HepG2 (cell line): Measurements from ENCODE around the gene CCDC148. TPM values are rescaled to one million over a fixed set of nuclear protein-coding genes. Genes with fewer than 3 reads are reported as not detected.

Experiments used
- ARID5B ChIP-seq: IDR thresholded peaks from 2 replicates; pipeline ENCODE4 v1.4.0; 2020; ENCODE audit warnings: mild to moderate bottlenecking, missing genetic modification reagents
- ARNT ChIP-seq: fragments of 450-650 bp; IDR thresholded peaks from 2 replicates; pipeline ENCODE4 v1.6.1; 2017
- ATF4 ChIP-seq, 2 experiments: fragments of 450-650 bp in 1 of 2; sonication (generic) in 1 of 2; formaldehyde crosslinking; IDR thresholded peaks; 2 replicates each; pipeline versions ENCODE4 v1.5.0 to v1.8.0; 2020 to 2022; ENCODE audit warnings: mild to moderate bottlenecking in 1 of 2, missing genetic modification reagents in 1 of 2
- FOXC1 ChIP-seq: sonication (generic); formaldehyde crosslinking; IDR thresholded peaks from 2 replicates; pipeline ENCODE4 v1.8.0; 2022; ENCODE audit warnings: mild to moderate bottlenecking, missing genetic modification reagents, borderline replicate concordance
- HOXA5 ChIP-seq: sonication (generic); formaldehyde crosslinking; IDR thresholded peaks from 2 replicates; pipeline ENCODE4 v1.4.0; 2020; ENCODE audit warnings: missing genetic modification reagents
- MZF1 ChIP-seq: sonication (generic); formaldehyde crosslinking; IDR thresholded peaks from 2 replicates; pipeline ENCODE4 v1.8.1; 2023; ENCODE audit warnings: mild to moderate bottlenecking, missing genetic modification reagents, borderline replicate concordance
- NBN ChIP-seq: fragments of 450-650 bp; conservative IDR thresholded peaks from 2 replicates; pipeline ENCODE4 v1.6.1; 2017
- NFIC ChIP-seq: IDR thresholded peaks from 2 replicates; pipeline ENCODE4 v1.6.1; 2012; ENCODE audit warnings: mild to moderate bottlenecking, low read length, inconsistent platforms
- NFKBIZ ChIP-seq: IDR thresholded peaks from 2 replicates; pipeline ENCODE4 v1.6.1; 2018; ENCODE audit warnings: missing genetic modification reagents, missing compliant biosample characterization
- NR2F1 ChIP-seq, 2 experiments: fragments of 450-650 bp in 1 of 2; formaldehyde crosslinking in 1 of 2; IDR thresholded peaks; 2 replicates each; pipeline versions ENCODE4 v1.5.0 to v1.6.1; 2016 to 2020; ENCODE audit warnings: mild to moderate bottlenecking in 1 of 2, missing compliant biosample characterization in 1 of 2, missing genetic modification reagents in 1 of 2, moderate library complexity in 1 of 2
- POLR2AphosphoS5 ChIP-seq: IDR thresholded peaks from 2 replicates; pipeline ENCODE4 v1.6.1; 2012; ENCODE audit warnings: low read depth, low read length
- RFX1 ChIP-seq: fragments of 450-650 bp; IDR thresholded peaks from 2 replicates; pipeline ENCODE4 v1.6.1; 2017
- SIN3B ChIP-seq: fragments of 150-350 bp; IDR thresholded peaks from 2 replicates; pipeline ENCODE4 v1.6.1; 2014; ENCODE audit warnings: low read length
- SRY ChIP-seq: sonication (generic); formaldehyde crosslinking; IDR thresholded peaks from 2 replicates; pipeline ENCODE4 v1.8.0; 2022; ENCODE audit warnings: mild to moderate bottlenecking, missing genetic modification reagents
- U2AF1 ChIP-seq: fragments of 200-400 bp; formaldehyde crosslinking; optimal IDR thresholded peaks from 2 replicates; pipeline ENCODE3; 2017; ENCODE audit warnings: mild to moderate bottlenecking, low read depth, low read length
- ZFYVE20 ChIP-seq: sonication (generic); formaldehyde crosslinking; IDR thresholded peaks from 2 replicates; pipeline ENCODE4 v1.8.0; 2023; ENCODE audit warnings: low read depth, mild to moderate bottlenecking, moderate library complexity, missing genetic modification reagents, borderline replicate concordance
- ZNF468 ChIP-seq: sonication (generic); formaldehyde crosslinking; IDR thresholded peaks from 2 replicates; pipeline ENCODE4 v1.8.0; 2022; ENCODE audit warnings: mild to moderate bottlenecking, moderate library complexity, missing genetic modification reagents
- ZNF577 ChIP-seq: sonication (generic); formaldehyde crosslinking; IDR thresholded peaks from 2 replicates; pipeline ENCODE4 v1.4.0; 2020; ENCODE audit warnings: mild to moderate bottlenecking, low read depth, missing genetic modification reagents, borderline replicate concordance
- ZNF788 ChIP-seq: sonication (generic); formaldehyde crosslinking; IDR thresholded peaks from 2 replicates; pipeline ENCODE4 v1.5.0; 2020; ENCODE audit warnings: mild to moderate bottlenecking, missing genetic modification reagents, borderline replicate concordance
- polyA plus RNA-seq, 8 experiments: library from polyadenylated mRNA; depleted of rRNA in 3 of 8; stranded (reverse) in 7 of 8; unstranded in 1 of 8; fragments of >200 nt; fragmentation: Illumina TruSeq in 4 of 8; extraction: Trizol in 4 of 8; gene quantifications; 2 replicates each; pipeline versions ENCODE4 v1.2.1 to v1.2.3, GENCODE V29; 2011 to 2016; ENCODE audit warnings: low read depth in 4 of 8, missing spikeins in 1 of 8, mixed read lengths in 1 of 8; ENCODE audit not compliant: insufficient read depth in 1 of 8
- total RNA-seq, 5 experiments: library from RNA; depleted of rRNA; stranded (reverse); fragments of >200 nt; fragmentation: Illumina TruSeq; extraction: Trizol; gene quantifications; 2 replicates each; pipeline ENCODE4 v1.2.3, GENCODE V29; 2016; ENCODE audit warnings: low read depth in 1 of 5
- TF ChIP-seq, protein P1 (sequence below): IDR thresholded peaks from 2 replicates; pipeline ENCODE4 v1.6.1; 2016; ENCODE audit warnings: missing compliant biosample characterization, missing genetic modification reagents, borderline replicate concordance
- TF ChIP-seq, protein P2 (sequence below): IDR thresholded peaks from 2 replicates; pipeline ENCODE4 v1.6.1; 2012; ENCODE audit warnings: low read length, improper control_type of control experiment
- TF ChIP-seq, protein P3 (sequence below): sonication (generic); formaldehyde crosslinking; conservative IDR thresholded peaks from 2 replicates; pipeline ENCODE4 v1.4.0; 2020; ENCODE audit warnings: missing genetic modification reagents

The CCDC148 gene
- total and polyA plus RNA-seq, 2 of the 13 experiments (the other 11 are each of a cell fraction or from before 2014, with no cell fraction given), result 0.30 to 0.49 TPM

DNA sequence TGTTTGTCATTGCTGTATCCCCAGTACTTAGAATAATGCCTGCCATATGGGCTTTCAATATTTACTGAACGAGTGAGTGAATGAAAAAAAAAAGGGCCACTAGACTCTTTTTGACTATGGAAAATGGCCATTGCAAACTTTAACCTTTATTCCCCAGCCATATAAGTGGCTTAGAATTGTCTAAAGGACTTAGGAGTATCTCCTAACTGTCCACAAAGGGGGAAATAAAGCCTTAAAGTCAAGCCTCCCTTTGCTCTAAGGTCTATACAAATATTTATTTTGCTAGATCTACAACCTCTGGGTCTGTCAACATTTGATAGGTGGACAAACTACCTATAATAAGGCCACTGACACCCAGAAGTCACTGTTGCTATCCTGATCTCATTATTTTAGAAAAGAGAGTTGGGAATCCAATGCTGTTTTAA, 329.2 kb downstream of the CCDC148 start (continued):
- TF ChIP-seq ZNF577 (CRISPR knock-in tag) (no peak), ARID5B (CRISPR knock-in tag) (peak; percentile 89), NBN (no peak), FOXC1 (CRISPR knock-in tag) (no peak), SRY (CRISPR knock-in tag) (no peak), NFIC (peak; percentile 89), ZNF468 (CRISPR knock-in tag) (no peak), RFX1 (no peak), POLR2AphosphoS5 (no peak), U2AF1 (no peak), ARNT (no peak), MZF1 (no peak), ZNF788 (CRISPR knock-in tag) (no peak), ZFYVE20 (CRISPR knock-in tag) (no peak), ATF4 (CRISPR knock-in tag; IDR thresholded peaks at IDR 0.05) (no peak), HOXA5 (CRISPR knock-in tag) (no peak), NFKBIZ (CRISPR knock-in tag) (no peak), NR2F1 (CRISPR knock-in tag; IDR thresholded peaks at IDR 0.05) (no peak), SIN3B (no peak)
- TF ChIP-seq, protein P1, sequence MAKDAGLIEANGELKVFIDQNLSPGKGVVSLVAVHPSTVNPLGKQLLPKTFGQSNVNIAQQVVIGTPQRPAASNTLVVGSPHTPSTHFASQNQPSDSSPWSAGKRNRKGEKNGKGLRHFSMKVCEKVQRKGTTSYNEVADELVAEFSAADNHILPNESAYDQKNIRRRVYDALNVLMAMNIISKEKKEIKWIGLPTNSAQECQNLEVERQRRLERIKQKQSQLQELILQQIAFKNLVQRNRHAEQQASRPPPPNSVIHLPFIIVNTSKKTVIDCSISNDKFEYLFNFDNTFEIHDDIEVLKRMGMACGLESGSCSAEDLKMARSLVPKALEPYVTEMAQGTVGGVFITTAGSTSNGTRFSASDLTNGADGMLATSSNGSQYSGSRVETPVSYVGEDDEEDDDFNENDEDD (CRISPR knock-in tag), result no peak
- TF ChIP-seq, protein P2, sequence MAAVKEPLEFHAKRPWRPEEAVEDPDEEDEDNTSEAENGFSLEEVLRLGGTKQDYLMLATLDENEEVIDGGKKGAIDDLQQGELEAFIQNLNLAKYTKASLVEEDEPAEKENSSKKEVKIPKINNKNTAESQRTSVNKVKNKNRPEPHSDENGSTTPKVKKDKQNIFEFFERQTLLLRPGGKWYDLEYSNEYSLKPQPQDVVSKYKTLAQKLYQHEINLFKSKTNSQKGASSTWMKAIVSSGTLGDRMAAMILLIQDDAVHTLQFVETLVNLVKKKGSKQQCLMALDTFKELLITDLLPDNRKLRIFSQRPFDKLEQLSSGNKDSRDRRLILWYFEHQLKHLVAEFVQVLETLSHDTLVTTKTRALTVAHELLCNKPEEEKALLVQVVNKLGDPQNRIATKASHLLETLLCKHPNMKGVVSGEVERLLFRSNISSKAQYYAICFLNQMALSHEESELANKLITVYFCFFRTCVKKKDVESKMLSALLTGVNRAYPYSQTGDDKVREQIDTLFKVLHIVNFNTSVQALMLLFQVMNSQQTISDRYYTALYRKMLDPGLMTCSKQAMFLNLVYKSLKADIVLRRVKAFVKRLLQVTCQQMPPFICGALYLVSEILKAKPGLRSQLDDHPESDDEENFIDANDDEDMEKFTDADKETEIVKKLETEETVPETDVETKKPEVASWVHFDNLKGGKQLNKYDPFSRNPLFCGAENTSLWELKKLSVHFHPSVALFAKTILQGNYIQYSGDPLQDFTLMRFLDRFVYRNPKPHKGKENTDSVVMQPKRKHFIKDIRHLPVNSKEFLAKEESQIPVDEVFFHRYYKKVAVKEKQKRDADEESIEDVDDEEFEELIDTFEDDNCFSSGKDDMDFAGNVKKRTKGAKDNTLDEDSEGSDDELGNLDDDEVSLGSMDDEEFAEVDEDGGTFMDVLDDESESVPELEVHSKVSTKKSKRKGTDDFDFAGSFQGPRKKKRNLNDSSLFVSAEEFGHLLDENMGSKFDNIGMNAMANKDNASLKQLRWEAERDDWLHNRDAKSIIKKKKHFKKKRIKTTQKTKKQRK, result no peak
- TF ChIP-seq, protein P3, sequence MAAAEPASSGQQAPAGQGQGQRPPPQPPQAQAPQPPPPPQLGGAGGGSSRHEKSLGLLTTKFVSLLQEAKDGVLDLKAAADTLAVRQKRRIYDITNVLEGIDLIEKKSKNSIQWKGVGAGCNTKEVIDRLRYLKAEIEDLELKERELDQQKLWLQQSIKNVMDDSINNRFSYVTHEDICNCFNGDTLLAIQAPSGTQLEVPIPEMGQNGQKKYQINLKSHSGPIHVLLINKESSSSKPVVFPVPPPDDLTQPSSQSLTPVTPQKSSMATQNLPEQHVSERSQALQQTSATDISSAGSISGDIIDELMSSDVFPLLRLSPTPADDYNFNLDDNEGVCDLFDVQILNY, result no peak
